ENCODE data around the gene GIPR. TPM values are rescaled to one million over a fixed set of nuclear protein-coding genes. Genes with fewer than 3 reads are reported as not detected.
A peak's percentile ranks its signal among the peaks of the same experiment; 100 is the strongest.

GIPR gene
- total and polyA plus RNA-seq, 4 donors: 0.45 to 2.4 TPM; not detected in 2

DNA sequence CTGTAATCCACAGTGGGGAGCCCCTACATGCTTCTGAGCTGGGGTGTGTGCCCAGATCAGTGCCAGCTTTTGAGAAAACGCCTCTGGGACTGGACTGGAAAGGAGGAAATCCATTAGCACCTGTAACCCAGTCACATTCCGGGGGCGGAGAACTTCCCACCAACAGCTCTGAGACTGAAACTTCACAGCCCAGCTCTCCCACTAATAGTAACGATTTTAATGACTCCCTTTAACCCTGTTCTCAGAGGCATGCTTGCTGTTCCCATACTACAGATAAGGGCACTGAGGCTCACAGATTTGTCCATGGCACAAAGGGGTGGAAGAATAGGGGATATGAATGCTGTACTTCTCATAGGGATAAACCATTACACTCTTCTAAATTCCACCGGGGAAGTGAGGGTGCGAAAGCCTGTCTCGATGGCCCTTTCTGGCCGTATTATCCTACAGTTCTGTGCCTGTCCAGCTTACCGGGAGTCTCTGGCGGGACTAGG lies 61.8 kb downstream of the GIPR start:
- Histone ChIP-seq H3K4me1 (ENCODE audit: control insufficient read depth in 1 of 2, insufficient read depth in 2 of 2, low read length in 2 of 2) (no peaks in the 10 kb centered on the region), H3K27ac (ENCODE audit: low read depth in 1 of 2, low read length in 2 of 2) (no peak overlapping the region), H3K36me3 (ENCODE audit: control insufficient read depth in 1 of 2, insufficient read depth in 2 of 2, low read length in 1 of 2) (no peaks in the 10 kb centered on the region), H3K27me3 (ENCODE audit: control insufficient read depth in 1 of 2, insufficient read depth in 2 of 2, low read length in 1 of 2) (no peaks in the 10 kb centered on the region), H3K9me3 (ENCODE audit: control insufficient read depth, low read length) (no peaks in the 10 kb centered on the region), H3K4me3 (ENCODE audit: low read length in 2 of 2) (peak overlapping the region; percentile 74 to 83)
- 6 to 8% methylated on average over 10 of the region's 10 CpGs for WGBS, 2 donors
- intact Hi-C loops (cut with DNase I): loop anchor here (5.0 kb wide), 1 partner anchor 37 kb away; the partner anchor contains the start of gene SIX5 (in 2 of the 2)
- no peak for ATAC-seq (ENCODE audit: low FRiP score)
- no peak for DNase-seq

DNA sequence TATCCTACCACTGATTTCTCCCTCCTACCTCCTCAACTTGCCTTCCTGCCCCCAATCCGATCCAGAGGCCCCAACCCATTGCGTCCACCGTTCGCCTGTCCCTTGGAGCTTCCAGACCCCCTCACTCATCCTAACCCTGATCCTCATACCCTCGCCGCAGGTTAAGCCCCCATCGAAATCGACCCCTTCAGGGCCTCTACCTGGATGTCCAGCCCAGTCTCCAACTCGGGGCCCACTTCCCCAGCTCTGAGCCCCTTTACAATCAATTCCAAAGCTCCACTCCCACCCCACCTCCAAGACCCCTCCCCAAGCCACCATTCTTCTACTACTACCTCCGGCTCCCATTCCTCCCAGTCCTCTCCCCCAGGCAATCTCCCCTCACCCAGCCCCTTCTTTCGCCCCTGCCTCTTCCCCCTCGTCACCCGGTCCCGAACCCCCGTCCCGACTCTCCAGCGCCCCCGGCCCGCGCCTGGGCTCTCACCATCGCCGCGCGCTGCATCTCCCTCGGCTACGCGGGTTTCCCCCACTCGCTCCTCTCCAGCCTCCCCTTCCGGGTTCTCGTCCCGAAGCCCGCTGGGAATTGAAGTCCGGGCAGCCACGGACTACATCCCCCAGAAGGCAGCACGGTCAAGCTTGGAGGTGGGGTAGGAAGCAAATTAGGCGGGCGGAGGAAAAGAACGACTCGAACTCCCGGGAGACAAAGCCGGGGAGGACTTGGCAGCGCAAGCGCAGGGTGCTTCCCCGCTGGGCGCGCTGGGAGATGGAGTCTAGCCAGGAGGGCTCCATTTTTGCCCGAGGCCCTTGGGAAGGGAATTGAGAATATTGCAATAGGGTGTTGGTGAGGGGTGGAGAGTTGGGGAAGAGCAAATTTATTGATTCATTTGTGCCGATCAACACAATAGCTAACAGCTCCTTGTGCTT lies 62.6 kb downstream of the GIPR start, which contains the start of gene FBXO46:
Gene FBXO46, minus strand, starts transcription at position 529 of the 921 bp plus-strand sequence. CDS start 17,401 bp downstream, outside the sequence.
- peak; percentile 99 for ATAC-seq (ENCODE audit: low FRiP score)
- peak; percentile 98 for DNase-seq
- H3K4me3 ChIP-seq (ENCODE audit: low read length in 2 of 2): peak within 1 kb of the TSS; percentile 74 to 83
- intact Hi-C loops (cut with DNase I): loop anchor here (5.0 kb wide), 1 partner anchor 37 kb away; the partner anchor contains the start of gene SIX5 (in 2 of the 2)
- H3K36me3 ChIP-seq (ENCODE audit: control insufficient read depth in 1 of 2, insufficient read depth in 2 of 2, low read length in 1 of 2): no peaks in the 10 kb centered on the region
- H3K27ac ChIP-seq (ENCODE audit: low read depth in 1 of 2, low read length in 2 of 2): no peak within 1 kb of the TSS
- WGBS, 2 donors: 1% methylated on average over 48 of the region's 48 CpGs
- H3K4me1 ChIP-seq (ENCODE audit: control insufficient read depth in 1 of 2, insufficient read depth in 2 of 2, low read length in 2 of 2): no peaks in the 10 kb centered on the region
- H3K27me3 ChIP-seq (ENCODE audit: control insufficient read depth in 1 of 2, insufficient read depth in 2 of 2, low read length in 1 of 2): no peaks in the 10 kb centered on the region
- H3K9me3 ChIP-seq (ENCODE audit: control insufficient read depth, low read length): no peaks in the 10 kb centered on the region

Small RNA genes within 50 kb of the gene (microRNA-seq; reads per million reads assigned to microRNA genes)
- gene MIR330 (80.5 to 132 reads per million in 2 donors), gene MIR642A (0 reads per million in 2 donors), gene MIR642B (0 reads per million in 2 donors)

Other genes with a start within 250 kb of the GIPR start
- 10 to 100 TPM; 61.4 to 69.9 TPM for gene ERCC1, start 244.3 kb upstream of the GIPR start, total RNA-seq
- 10 to 100 TPM; 44.5 to 81.7 TPM for gene ERCC1, start 244.3 kb upstream of the GIPR start, polyA plus RNA-seq
- gene FOSB, start 200.2 kb upstream of the GIPR start, total RNA-seq: 100 to 1,000 TPM in 1 of 2 donors, 1 to 10 TPM in 1; 3.1 to 754 TPM
- gene FOSB, start 200.2 kb upstream of the GIPR start, polyA plus RNA-seq: 100 to 1,000 TPM in 1 of 2 donors, 10 to 100 TPM in 1; 18.4 to 105 TPM
- gene RTN2, start 171.2 kb upstream of the GIPR start, total RNA-seq: 10 to 100 TPM in 1 of 2 donors, 1 to 10 TPM in 1; 8.1 to 11.6 TPM
- 10 to 100 TPM in 1 of 2 donors, 1 to 10 TPM in 1; 7.0 to 13.1 TPM for gene RTN2, start 171.2 kb upstream of the GIPR start, polyA plus RNA-seq
- gene PPM1N, start 169.8 kb upstream of the GIPR start, total RNA-seq: 1 to 10 TPM in 1 of 2 donors, under 1 TPM in 1; 0.88 to 2.5 TPM
- gene PPM1N, start 169.8 kb upstream of the GIPR start, polyA plus RNA-seq: under 1 TPM in 1 of 2 donors, not detected in 1; 0.67 TPM
- 100 to 1,000 TPM; 119 to 192 TPM for gene VASP, start 160.7 kb upstream of the GIPR start, total RNA-seq
- 10 to 100 TPM; 56.0 to 63.2 TPM for gene VASP, start 160.7 kb upstream of the GIPR start, polyA plus RNA-seq
- 1 to 10 TPM; 8.6 to 8.8 TPM for gene OPA3, start 83.4 kb upstream of the GIPR start, total RNA-seq
- gene OPA3, start 83.4 kb upstream of the GIPR start, polyA plus RNA-seq: 1 to 10 TPM; 2.0 to 2.8 TPM
- 10 to 100 TPM; 10.6 to 10.9 TPM for gene GPR4, start 66.0 kb upstream of the GIPR start, total RNA-seq
- 1 to 10 TPM in 1 of 2 donors, under 1 TPM in 1; 0.63 to 1.2 TPM for gene GPR4, start 66.0 kb upstream of the GIPR start, polyA plus RNA-seq
- 10 to 100 TPM; 42.4 to 52.9 TPM for gene EML2, start 28.8 kb upstream of the GIPR start, total RNA-seq
- 10 to 100 TPM; 21.7 to 48.1 TPM for gene EML2, start 28.8 kb upstream of the GIPR start, polyA plus RNA-seq
- 100 to 1,000 TPM; 203 to 206 TPM for gene SNRPD2, start 23.7 kb downstream of the GIPR start, total RNA-seq
- gene SNRPD2, start 23.7 kb downstream of the GIPR start, polyA plus RNA-seq: 100 to 1,000 TPM; 319 to 345 TPM
- 1 to 10 TPM; 5.3 to 5.4 TPM for gene QPCTL, start 24.4 kb downstream of the GIPR start, total RNA-seq
- 10 to 100 TPM in 1 of 2 donors, 1 to 10 TPM in 1; 1.9 to 11.1 TPM for gene QPCTL, start 24.4 kb downstream of the GIPR start, polyA plus RNA-seq
- gene FBXO46, start 62.7 kb downstream of the GIPR start, total RNA-seq: 10 to 100 TPM; 12.7 to 15.5 TPM
- gene FBXO46, start 62.7 kb downstream of the GIPR start, polyA plus RNA-seq: 1 to 10 TPM; 1.9 to 5.1 TPM
- not detected for gene MEIOSIN, start 65.2 kb downstream of the GIPR start, total RNA-seq
- not detected for gene MEIOSIN, start 65.2 kb downstream of the GIPR start, polyA plus RNA-seq
- 10 to 100 TPM; 17.8 to 27.3 TPM for gene SIX5, start 101.0 kb downstream of the GIPR start, total RNA-seq
- gene SIX5, start 101.0 kb downstream of the GIPR start, polyA plus RNA-seq: 10 to 100 TPM in 1 of 2 donors, 1 to 10 TPM in 1; 8.1 to 34.4 TPM
- gene DMPK, start 114.3 kb downstream of the GIPR start, total RNA-seq: 100 to 1,000 TPM; 155 to 215 TPM
- gene DMPK, start 114.3 kb downstream of the GIPR start, polyA plus RNA-seq: 100 to 1,000 TPM; 139 to 408 TPM
- gene DMWD, start 124.6 kb downstream of the GIPR start, total RNA-seq: 10 to 100 TPM; 70.7 TPM
- 10 to 100 TPM; 20.9 to 62.2 TPM for gene DMWD, start 124.6 kb downstream of the GIPR start, polyA plus RNA-seq
- gene RSPH6A, start 147.1 kb downstream of the GIPR start, total RNA-seq: under 1 TPM; 0.15 to 0.23 TPM
- not detected for gene RSPH6A, start 147.1 kb downstream of the GIPR start, polyA plus RNA-seq
- 10 to 100 TPM; 49.8 to 52.0 TPM for gene SYMPK, start 194.9 kb downstream of the GIPR start, total RNA-seq
- 10 to 100 TPM; 22.4 to 98.6 TPM for gene SYMPK, start 194.9 kb downstream of the GIPR start, polyA plus RNA-seq
- gene FOXA3, start 196.1 kb downstream of the GIPR start, total RNA-seq: under 1 TPM in 1 of 2 donors, not detected in 1; 0.23 TPM
- 1 to 10 TPM in 1 of 2 donors, not detected in 1; 3.6 TPM for gene FOXA3, start 196.1 kb downstream of the GIPR start, polyA plus RNA-seq
- gene IRF2BP1, start 217.9 kb downstream of the GIPR start, total RNA-seq: 10 to 100 TPM; 15.6 to 17.7 TPM
- 10 to 100 TPM in 1 of 2 donors, 1 to 10 TPM in 1; 4.1 to 13.3 TPM for gene IRF2BP1, start 217.9 kb downstream of the GIPR start, polyA plus RNA-seq
- 1 to 10 TPM; 5.6 to 7.3 TPM for gene MYPOP, start 234.4 kb downstream of the GIPR start, total RNA-seq
- 1 to 10 TPM; 4.9 to 8.3 TPM for gene MYPOP, start 234.4 kb downstream of the GIPR start, polyA plus RNA-seq
- not detected for gene NANOS2, start 246.6 kb downstream of the GIPR start, total RNA-seq
- not detected for gene NANOS2, start 246.6 kb downstream of the GIPR start, polyA plus RNA-seq

All from aorta (tissue), 5 donors.